Measurements from ENCODE around the gene PGLYRP2. TPM values are rescaled to one million over a fixed set of nuclear protein-coding genes. Genes with fewer than 3 reads are reported as not detected.

Gene PGLYRP2
- total RNA-seq, 2 experiments from 2014 or later, result 0.25 to 0.27 TPM

GRCh38 chr19:15461694-15462093 lies 17.6 kb downstream of the PGLYRP2 start:
- ATAC-seq, result no peak
- H3K27ac Mint-ChIP-seq, result peak overlapping the region; percentile 92

GRCh38 chr19:15457701-15458484 lies 21.4 kb downstream of the PGLYRP2 start:
- TF ChIP-seq, protein P1, sequence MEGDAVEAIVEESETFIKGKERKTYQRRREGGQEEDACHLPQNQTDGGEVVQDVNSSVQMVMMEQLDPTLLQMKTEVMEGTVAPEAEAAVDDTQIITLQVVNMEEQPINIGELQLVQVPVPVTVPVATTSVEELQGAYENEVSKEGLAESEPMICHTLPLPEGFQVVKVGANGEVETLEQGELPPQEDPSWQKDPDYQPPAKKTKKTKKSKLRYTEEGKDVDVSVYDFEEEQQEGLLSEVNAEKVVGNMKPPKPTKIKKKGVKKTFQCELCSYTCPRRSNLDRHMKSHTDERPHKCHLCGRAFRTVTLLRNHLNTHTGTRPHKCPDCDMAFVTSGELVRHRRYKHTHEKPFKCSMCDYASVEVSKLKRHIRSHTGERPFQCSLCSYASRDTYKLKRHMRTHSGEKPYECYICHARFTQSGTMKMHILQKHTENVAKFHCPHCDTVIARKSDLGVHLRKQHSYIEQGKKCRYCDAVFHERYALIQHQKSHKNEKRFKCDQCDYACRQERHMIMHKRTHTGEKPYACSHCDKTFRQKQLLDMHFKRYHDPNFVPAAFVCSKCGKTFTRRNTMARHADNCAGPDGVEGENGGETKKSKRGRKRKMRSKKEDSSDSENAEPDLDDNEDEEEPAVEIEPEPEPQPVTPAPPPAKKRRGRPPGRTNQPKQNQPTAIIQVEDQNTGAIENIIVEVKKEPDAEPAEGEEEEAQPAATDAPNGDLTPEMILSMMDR (IDR thresholded peaks at IDR 0.05), result no peak
- Mint-ChIP-seq H3K9me3 (no peaks in the 10 kb centered on the region), H3K36me3 (ENCODE audit: low read depth) (peaks cover 56% of the 10 kb centered on the region), H3K27ac (no peak overlapping the region), H3K4me3 (no peak overlapping the region), H3K4me1 (ENCODE audit: low read depth) (peaks cover 18% of the 10 kb centered on the region), H3K27me3 (no peaks in the 10 kb centered on the region)
- DNase-seq (no peak), ATAC-seq (no peak)
- CTCF ChIA-PET, result no interaction called here
- intact Hi-C loops (cut with micrococcal nuclease), result no loop called here
- POLR2A ChIA-PET, result no interaction called here

More at GRCh38 chr19:15461694-15462093, 17.6 kb downstream of the PGLYRP2 start:
- TF ChIP-seq, protein P1 (IDR thresholded peaks at IDR 0.05), result no peak
- Mint-ChIP-seq H3K27me3 (no peaks in the 10 kb centered on the region), H3K36me3 (ENCODE audit: low read depth) (peaks cover 42% of the 10 kb centered on the region), H3K4me1 (ENCODE audit: low read depth) (peaks cover 33% of the 10 kb centered on the region), H3K4me3 (peak overlapping the region; percentile 84), H3K9me3 (no peaks in the 10 kb centered on the region)
- CTCF ChIA-PET, result interaction anchor here (1.9 kb wide), 1 partner anchor 94 kb away, joined by 7 read pairs; no protein-coding TSS in a partner anchor
- intact Hi-C loops (cut with micrococcal nuclease), result loop anchor here (5.0 kb wide), 1 partner anchor 44 kb away; the partner anchor contains the start of gene AKAP8L
- POLR2A ChIA-PET, result interaction anchor here (1.6 to 5.0 kb wide), 4 partner anchors 8 to 43 kb away, joined by 4 to 33 read pairs (median 16); partner anchors contain the start of gene AKAP8L
- no peak for DNase-seq

GRCh38 chr19:15456871-15457700 lies 22.2 kb downstream of the PGLYRP2 start:
- Mint-ChIP-seq H3K27ac (no peak overlapping the region), H3K4me3 (no peak overlapping the region), H3K4me1 (ENCODE audit: low read depth) (peaks cover 13% of the 10 kb centered on the region), H3K9me3 (no peaks in the 10 kb centered on the region), H3K36me3 (ENCODE audit: low read depth) (peaks cover 59% of the 10 kb centered on the region), H3K27me3 (no peaks in the 10 kb centered on the region)
- TF ChIP-seq, protein P1 (IDR thresholded peaks at IDR 0.05), result no peak
- POLR2A ChIA-PET, result interaction anchor here (1.1 to 2.5 kb wide), 3 partner anchors 9 to 78 kb away, joined by 3 to 9 read pairs (median 4); no protein-coding TSS in a partner anchor
- ATAC-seq (peak; percentile 52), DNase-seq (peak; percentile 52)
- intact Hi-C loops (cut with micrococcal nuclease), result no loop called here
- CTCF ChIA-PET, result interaction anchor here (1.9 kb wide), 1 partner anchor 38 kb away, joined by 8 read pairs; the partner anchor contains the start of gene AKAP8L

- POLR2A ChIA-PET, result interaction anchor here (0.7 to 2.5 kb wide), 6 partner anchors 9 to 77 kb away, joined by 3 to 9 read pairs (median 4); no protein-coding TSS in a partner anchor
- H3K36me3 Mint-ChIP-seq (ENCODE audit: low read depth), result peaks cover 60% of the 10 kb centered on the region
- CTCF ChIA-PET, result interaction anchor here (1.9 kb wide), 1 partner anchor 37 kb away, joined by 8 read pairs; the partner anchor contains the start of gene AKAP8L
- H3K27me3 Mint-ChIP-seq, result no peaks in the 10 kb centered on the region
- TF ChIP-seq, protein P1 (IDR thresholded peaks at IDR 0.05), result no peak
- DNase-seq (no peak), ATAC-seq (no peak)
- H3K9me3 Mint-ChIP-seq, result no peaks in the 10 kb centered on the region
- no peak overlapping the region for H3K4me3 Mint-ChIP-seq
- no peak overlapping the region for H3K27ac Mint-ChIP-seq
- intact Hi-C loops (cut with micrococcal nuclease), result no loop called here
- H3K4me1 Mint-ChIP-seq (ENCODE audit: low read depth), result peaks cover 7% of the 10 kb centered on the region
Observed at GRCh38 chr19:15456441-15456840, 22.9 kb downstream of the PGLYRP2 start.

Measured in activated CD8-positive, alpha-beta T cell treated with anti-CD3 and anti-CD28 coated beads for 36 hours (primary cell).